Activated naive CD4-positive, alpha-beta T cell treated with anti-CD3 and anti-CD28 coated beads, Interleukin-2, amount 10 ng/mL, durations not matched to agents 7 days and 5 days (primary cell): ENCODE results near the gene NEUROG1.
"Not testable (repeated sequence)": the region's sequence is repeated elsewhere in the genome, so short reads cannot be mapped to it uniquely, and the experiment has no call there.

Experiments
- CTCF ChIA-PET: fragments of 350-600 bp; sonication (Branson Sonifier 250); formaldehyde crosslinking; loops from one replicate; lab custom pipeline; 2021; ENCODE audit warnings: antibody characterized with exemption; lab: Charles Lee
- DNase-seq: peaks from one replicate; pipeline ENCODE4 v3.0.0-alpha.2; 2020
- H3K27ac Mint-ChIP-seq: one replicate; pipeline ENCODE4 v1.8.0; 2021; ENCODE audit warnings: mild to moderate bottlenecking, moderate library complexity, mixed read lengths
- H3K27me3 Mint-ChIP-seq: one replicate; pipeline ENCODE4 v1.8.0; 2021; ENCODE audit warnings: mild to moderate bottlenecking, mixed read lengths
- H3K36me3 Mint-ChIP-seq: one replicate; pipeline ENCODE4 v1.8.0; 2021; ENCODE audit warnings: mixed read lengths
- H3K4me1 Mint-ChIP-seq: one replicate; pipeline ENCODE4 v1.8.0; 2021; ENCODE audit warnings: mixed read lengths
- H3K4me3 Mint-ChIP-seq: one replicate; pipeline ENCODE4 v1.8.0; 2021; ENCODE audit warnings: mild to moderate bottlenecking, moderate library complexity, mixed read lengths
- H3K9me3 Mint-ChIP-seq: one replicate; pipeline ENCODE4 v1.8.0; 2021; ENCODE audit warnings: mixed read lengths

NEUROG1 gene

GRCh38 chr5:135539430-135540005 lies 3.8 kb upstream of the NEUROG1 start:
- DNase-seq = no peak
- Mint-ChIP-seq H3K36me3 (peaks cover 3% of the 10 kb centered on the region), H3K27me3 (peaks cover 100% of the 10 kb centered on the region), H3K27ac (no peak overlapping the region), H3K9me3 (no peaks in the 10 kb centered on the region), H3K4me3 (no peak overlapping the region), H3K4me1 (peaks cover 15% of the 10 kb centered on the region)
- CTCF ChIA-PET = interaction anchor here (1.4 to 3.7 kb wide), 3 partner anchors 13 to 74 kb away, joined by 4 to 25 read pairs (median 4); no protein-coding TSS in a partner anchor

DNA sequence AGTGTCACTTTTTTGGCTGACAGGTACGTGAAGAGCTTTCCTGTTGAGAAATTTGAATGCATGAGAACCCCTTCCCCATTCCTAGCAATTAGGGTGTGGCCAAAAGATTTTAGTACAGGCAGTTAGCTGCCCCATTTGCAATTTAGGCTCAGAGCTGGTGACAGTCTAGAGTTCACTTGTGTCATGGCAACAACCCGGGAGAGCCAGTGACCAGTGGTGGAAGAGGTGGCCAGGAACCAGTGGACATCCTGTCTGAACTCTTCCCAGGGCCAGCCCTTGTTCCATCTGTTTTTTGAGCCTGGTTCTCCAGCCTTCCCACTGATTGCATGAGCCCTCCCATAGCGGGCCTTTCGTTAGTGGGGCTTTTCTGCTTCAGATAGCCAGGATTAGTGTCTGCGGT lies 2.5 kb upstream of the NEUROG1 start:
- Mint-ChIP-seq H3K36me3 (peaks cover 3% of the 10 kb centered on the region), H3K4me3 (no peak overlapping the region), H3K4me1 (peaks cover 12% of the 10 kb centered on the region), H3K9me3 (no peaks in the 10 kb centered on the region), H3K27me3 (peaks cover 100% of the 10 kb centered on the region), H3K27ac (no peak overlapping the region)
- CTCF ChIA-PET = interaction anchor here (0.9 kb wide), 1 partner anchor 14 kb away, joined by 3 read pairs; no protein-coding TSS in a partner anchor
- no peak for DNase-seq

GRCh38 chr5:135537745-135538144 lies 2.0 kb upstream of the NEUROG1 start:
- Mint-ChIP-seq H3K27ac (no peak overlapping the region), H3K9me3 (no peaks in the 10 kb centered on the region), H3K4me1 (peaks cover 7% of the 10 kb centered on the region), H3K4me3 (no peak overlapping the region), H3K36me3 (no peaks in the 10 kb centered on the region), H3K27me3 (peaks cover 100% of the 10 kb centered on the region)
- no peak for DNase-seq
- CTCF ChIA-PET = interaction anchor here (0.9 kb wide), 1 partner anchor 15 kb away, joined by 3 read pairs; no protein-coding TSS in a partner anchor

DNA sequence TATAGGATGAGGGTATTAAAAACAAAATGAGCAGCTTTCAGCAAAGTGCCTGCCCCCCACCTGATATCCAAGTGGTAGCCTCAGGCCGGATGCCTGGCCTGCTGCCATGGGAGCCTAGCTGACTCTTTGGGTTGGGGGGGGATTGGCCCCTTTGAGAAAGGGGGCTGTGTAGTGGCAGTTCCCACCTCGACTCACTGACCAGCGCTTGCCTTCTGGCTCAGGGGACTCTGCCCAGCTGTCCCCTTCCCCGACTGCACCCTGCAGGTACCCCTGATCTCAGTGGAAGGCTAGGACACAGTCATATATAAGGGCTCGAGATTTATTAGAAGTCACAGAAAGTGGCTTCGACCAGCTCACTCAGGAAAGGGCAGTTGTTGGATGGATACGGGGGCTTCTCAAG lies 1.5 kb upstream of the NEUROG1 start:
- Mint-ChIP-seq H3K27me3 (peaks cover 100% of the 10 kb centered on the region), H3K4me1 (peaks cover 7% of the 10 kb centered on the region), H3K4me3 (no peak overlapping the region), H3K27ac (no peak overlapping the region), H3K9me3 (no peaks in the 10 kb centered on the region), H3K36me3 (no peaks in the 10 kb centered on the region)
- CTCF ChIA-PET = no interaction called here
- no peak for DNase-seq

DNA sequence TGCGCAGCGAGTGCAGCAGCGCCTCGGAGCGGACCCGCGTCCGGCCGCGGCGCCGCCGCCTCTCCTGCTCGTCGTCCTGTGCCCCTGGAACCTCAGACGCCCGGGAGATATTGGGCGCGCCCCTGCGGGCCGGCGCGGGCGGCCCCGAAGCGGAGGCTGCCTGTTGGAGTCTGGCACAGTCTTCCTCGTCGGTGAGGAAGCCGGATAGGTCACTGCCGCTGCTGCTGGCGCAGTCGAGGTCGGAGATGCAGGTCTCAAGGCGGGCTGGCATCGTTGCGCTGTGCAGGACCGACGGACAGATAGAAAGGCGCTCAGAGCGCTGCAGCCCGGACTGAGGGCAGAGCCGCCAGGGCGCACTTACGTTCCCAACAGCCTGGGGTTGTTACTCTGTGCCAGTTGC lies 344 bp downstream of the NEUROG1 start:
- no peak overlapping the region for H3K4me3 Mint-ChIP-seq
- no peaks in the 10 kb centered on the region for H3K36me3 Mint-ChIP-seq
- CTCF ChIA-PET = interaction anchor here (0.7 kb wide), 1 partner anchor 16 kb away, joined by 4 read pairs; no protein-coding TSS in a partner anchor
- no peak overlapping the region for H3K27ac Mint-ChIP-seq
- DNase-seq = no peak
- no peaks in the 10 kb centered on the region for H3K9me3 Mint-ChIP-seq
- peaks cover 100% of the 10 kb centered on the region for H3K27me3 Mint-ChIP-seq
- H3K4me1 Mint-ChIP-seq = peaks cover 7% of the 10 kb centered on the region

DNA sequence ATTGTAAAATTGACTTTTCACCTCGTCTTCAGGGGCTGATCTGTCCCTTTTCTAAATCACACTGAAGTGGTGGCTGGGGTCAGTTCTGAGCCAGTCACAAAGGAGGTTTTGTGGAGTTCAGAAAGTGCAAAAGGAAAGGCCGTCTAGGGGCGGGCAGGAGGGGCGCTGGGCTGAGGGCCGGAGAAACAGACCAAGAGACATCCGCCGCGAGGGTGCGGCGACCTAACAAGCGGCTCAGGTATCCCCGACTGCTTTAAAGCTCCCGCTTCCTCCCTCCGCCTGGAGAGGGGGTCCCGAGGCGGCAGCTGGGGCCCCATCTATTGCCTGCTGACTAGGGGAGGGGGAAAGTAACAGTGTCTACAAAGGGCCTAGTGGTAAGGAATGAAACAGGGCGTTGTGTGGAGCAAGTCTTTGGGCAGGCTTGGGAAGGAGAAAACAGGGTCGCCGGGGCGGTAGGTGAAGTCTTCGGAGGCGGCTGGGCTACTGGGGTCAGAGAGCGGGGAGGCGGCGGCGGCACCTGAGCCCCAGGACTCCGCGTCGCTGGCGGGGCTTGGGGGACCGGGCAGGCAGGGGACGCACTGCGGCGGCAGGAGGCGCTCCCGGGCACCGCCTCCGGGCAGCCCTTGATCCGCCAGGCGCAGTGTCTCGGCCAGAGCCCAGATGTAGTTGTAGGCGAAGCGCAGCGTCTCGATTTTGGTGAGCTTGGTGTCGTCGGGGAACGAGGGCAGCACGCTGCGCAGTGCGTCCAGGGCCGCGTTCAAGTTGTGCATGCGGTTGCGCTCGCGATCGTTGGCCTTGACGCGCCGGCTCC lies 950 bp downstream of the NEUROG1 start:
- Mint-ChIP-seq H3K36me3 (no peaks in the 10 kb centered on the region), H3K9me3 (no peaks in the 10 kb centered on the region), H3K4me1 (peaks cover 7% of the 10 kb centered on the region), H3K27ac (no peak overlapping the region), H3K27me3 (peaks cover 100% of the 10 kb centered on the region), H3K4me3 (no peak overlapping the region)
- CTCF ChIA-PET = interaction anchor here (1.0 to 1.2 kb wide), 3 partner anchors 17 to 47 kb away, joined by 3 read pairs; no protein-coding TSS in a partner anchor
- no peak for DNase-seq

- DNase-seq = no peak
- no peak overlapping the region for H3K27ac Mint-ChIP-seq
- H3K36me3 Mint-ChIP-seq = no peaks in the 10 kb centered on the region
- H3K4me3 Mint-ChIP-seq = no peak overlapping the region
- H3K27me3 Mint-ChIP-seq = peaks cover 96% of the 10 kb centered on the region
- H3K4me1 Mint-ChIP-seq = peaks cover 7% of the 10 kb centered on the region
- H3K9me3 Mint-ChIP-seq = no peaks in the 10 kb centered on the region
- CTCF ChIA-PET = interaction anchor here (1.0 to 2.6 kb wide), 5 partner anchors 18 to 77 kb away, joined by 3 to 7 read pairs (median 3); no protein-coding TSS in a partner anchor
Measured at GRCh38 chr5:135533794-135534193, 2.0 kb downstream of the NEUROG1 start.

GRCh38 chr5:135533334-135533733 lies 2.4 kb downstream of the NEUROG1 start:
- H3K4me3 Mint-ChIP-seq = no peak overlapping the region
- H3K36me3 Mint-ChIP-seq = no peaks in the 10 kb centered on the region
- peaks cover 96% of the 10 kb centered on the region for H3K27me3 Mint-ChIP-seq
- H3K4me1 Mint-ChIP-seq = peaks cover 7% of the 10 kb centered on the region
- DNase-seq = no peak
- CTCF ChIA-PET = interaction anchor here (1.7 to 2.6 kb wide), 3 partner anchors 19 to 77 kb away, joined by 4 to 7 read pairs (median 7); no protein-coding TSS in a partner anchor
- no peaks in the 10 kb centered on the region for H3K9me3 Mint-ChIP-seq
- H3K27ac Mint-ChIP-seq = no peak overlapping the region

GRCh38 chr5:135529576-135529975 lies 6.2 kb downstream of the NEUROG1 start:
- peaks cover 81% of the 10 kb centered on the region for H3K27me3 Mint-ChIP-seq
- not testable (repeated sequence) for H3K4me3 Mint-ChIP-seq

GRCh38 chr5:135526924-135527323 lies 8.8 kb downstream of the NEUROG1 start:
- no peaks in the 10 kb centered on the region for H3K36me3 Mint-ChIP-seq
- H3K27ac Mint-ChIP-seq = no peak overlapping the region
- DNase-seq = no peak
- H3K4me3 Mint-ChIP-seq = no peak overlapping the region
- H3K9me3 Mint-ChIP-seq = peaks cover 3% of the 10 kb centered on the region
- peaks cover 75% of the 10 kb centered on the region for H3K27me3 Mint-ChIP-seq
- H3K4me1 Mint-ChIP-seq = no peaks in the 10 kb centered on the region
- CTCF ChIA-PET = no interaction called here

More at GRCh38 chr5:135529576-135529975, 6.2 kb downstream of the NEUROG1 start:
- H3K36me3 Mint-ChIP-seq, CTCF ChIA-PET, H3K4me1 Mint-ChIP-seq, H3K27ac Mint-ChIP-seq, DNase-seq, H3K9me3 Mint-ChIP-seq: not testable (repeated sequence)

GRCh38 chr5:135521964-135522363 lies 13.8 kb downstream of the NEUROG1 start:
- Mint-ChIP-seq H3K4me1 (no peaks in the 10 kb centered on the region), H3K4me3 (no peak overlapping the region), H3K36me3 (no peaks in the 10 kb centered on the region), H3K9me3 (peaks cover 3% of the 10 kb centered on the region), H3K27me3 (peaks cover 52% of the 10 kb centered on the region), H3K27ac (no peak overlapping the region)
- no peak for DNase-seq
- CTCF ChIA-PET = interaction anchor here (0.7 kb wide), 1 partner anchor 56 kb away, joined by 3 read pairs; no protein-coding TSS in a partner anchor

- H3K4me3 Mint-ChIP-seq = no peak overlapping the region
- peaks cover 21% of the 10 kb centered on the region for H3K27me3 Mint-ChIP-seq
- H3K4me1 Mint-ChIP-seq = no peaks in the 10 kb centered on the region
- DNase-seq = no peak
- no peak overlapping the region for H3K27ac Mint-ChIP-seq
- H3K9me3 Mint-ChIP-seq = no peaks in the 10 kb centered on the region
- CTCF ChIA-PET = no interaction called here
- no peaks in the 10 kb centered on the region for H3K36me3 Mint-ChIP-seq
Measured at GRCh38 chr5:135517631-135518030, 18.1 kb downstream of the NEUROG1 start.

- CTCF ChIA-PET = no interaction called here
- Mint-ChIP-seq H3K9me3 (no peaks in the 10 kb centered on the region), H3K4me1 (no peaks in the 10 kb centered on the region), H3K36me3 (no peaks in the 10 kb centered on the region), H3K27me3 (peaks cover 39% of the 10 kb centered on the region), H3K4me3 (no peak overlapping the region), H3K27ac (no peak overlapping the region)
- no peak for DNase-seq
Measured at GRCh38 chr5:135514116-135514515, 21.6 kb downstream of the NEUROG1 start.

DNA sequence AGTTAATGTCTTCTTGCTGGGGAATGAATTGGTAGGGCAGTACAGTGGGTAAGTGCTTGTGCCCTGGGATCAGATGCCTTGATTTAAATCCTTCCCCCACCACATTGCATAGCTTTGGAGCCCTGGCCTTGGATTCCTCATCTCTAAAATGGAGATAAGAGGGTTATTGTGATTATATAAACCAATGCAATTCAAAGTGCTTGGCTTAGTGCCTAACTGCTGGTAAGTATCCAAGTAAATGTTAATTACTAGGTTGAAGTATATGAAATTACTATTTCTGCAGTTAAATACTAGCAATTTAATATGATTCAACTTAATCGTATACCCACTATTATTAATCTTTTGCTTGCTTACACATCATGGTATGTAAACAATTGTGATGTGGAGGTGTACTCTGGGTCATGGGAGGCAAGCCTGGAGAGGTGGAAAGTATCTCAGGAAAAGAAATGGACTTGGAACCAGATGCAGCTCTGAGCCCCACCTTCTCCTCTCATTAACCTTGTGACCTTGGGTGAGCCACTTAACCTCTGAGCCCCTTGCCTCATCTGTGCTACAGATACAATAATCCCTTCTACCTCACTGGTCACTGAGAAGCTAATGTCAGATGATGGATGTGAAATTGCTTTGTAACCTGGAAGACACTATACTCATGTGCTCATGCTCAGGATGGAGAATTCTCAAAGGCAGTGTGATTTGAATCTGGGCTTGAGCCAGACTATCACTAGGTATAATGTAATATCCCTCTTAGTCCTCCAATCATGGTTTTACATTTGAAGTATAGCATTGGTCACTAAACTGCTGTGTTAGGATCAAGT lies 23.8 kb downstream of the NEUROG1 start:
- H3K27me3 Mint-ChIP-seq = peaks cover 48% of the 10 kb centered on the region
- no peak overlapping the region for H3K4me3 Mint-ChIP-seq
- H3K9me3 Mint-ChIP-seq = no peaks in the 10 kb centered on the region
- H3K36me3 Mint-ChIP-seq = no peaks in the 10 kb centered on the region
- CTCF ChIA-PET = interaction anchor here (3.0 kb wide), 1 partner anchor 40 kb away, joined by 10 read pairs; no protein-coding TSS in a partner anchor
- DNase-seq = no peak
- H3K27ac Mint-ChIP-seq = no peak overlapping the region
- no peaks in the 10 kb centered on the region for H3K4me1 Mint-ChIP-seq
